ENCODE data around the gene KAT2A. TPM values are rescaled to one million over a fixed set of nuclear protein-coding genes. Genes with fewer than 3 reads are reported as not detected.

The KAT2A gene
- total and polyA plus RNA-seq, 2 donors from 2014 or later, result 38.6 TPM

DNA sequence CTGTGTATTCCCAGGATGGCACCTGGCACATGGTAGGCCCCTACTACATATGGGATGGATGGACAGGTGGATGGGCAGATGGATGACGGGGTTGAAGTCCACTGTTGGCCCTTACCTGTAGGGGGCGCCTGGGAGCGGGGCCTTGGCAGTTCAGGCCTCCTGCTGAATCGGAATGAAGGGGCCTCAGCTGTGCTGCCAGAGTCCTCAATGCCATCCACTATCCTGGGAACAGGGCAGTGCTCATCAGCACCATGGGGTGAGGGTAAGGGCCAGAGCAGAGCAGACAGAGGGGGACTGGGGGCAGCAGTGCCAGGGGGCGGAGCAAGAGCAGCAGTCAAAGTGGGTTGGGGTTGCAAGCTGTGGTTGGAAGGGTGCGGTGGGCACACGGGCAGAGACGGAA lies 41.9 kb upstream of the KAT2A start:
- H3K27ac ChIP-seq (ENCODE audit: low read depth in 2 of 2, low read length in 2 of 2), result no peak overlapping the region
- H3K9me3 ChIP-seq (ENCODE audit: control insufficient read depth in 2 of 3, insufficient read depth in 1 of 3, low read length in 3 of 3), result no peaks in the 10 kb centered on the region
- H3K27me3 ChIP-seq (ENCODE audit: control insufficient read depth, insufficient read depth, low read length), result no peaks in the 10 kb centered on the region
- no peak overlapping the region for H3K9ac ChIP-seq (ENCODE audit: low read length in 3 of 3)
- FAIRE-seq (no peak), DNase-seq (no peak)
- intact Hi-C loops (cut with DNase I), result no loop called here
- no peaks in the 10 kb centered on the region for H3K4me1 ChIP-seq (ENCODE audit: control insufficient read depth in 2 of 3, insufficient read depth in 2 of 3, low read depth in 1 of 3, low read length in 3 of 3)
- no peak overlapping the region for H3K4me3 ChIP-seq (ENCODE audit: low read length in 3 of 3)
- TF ChIP-seq, protein P1, sequence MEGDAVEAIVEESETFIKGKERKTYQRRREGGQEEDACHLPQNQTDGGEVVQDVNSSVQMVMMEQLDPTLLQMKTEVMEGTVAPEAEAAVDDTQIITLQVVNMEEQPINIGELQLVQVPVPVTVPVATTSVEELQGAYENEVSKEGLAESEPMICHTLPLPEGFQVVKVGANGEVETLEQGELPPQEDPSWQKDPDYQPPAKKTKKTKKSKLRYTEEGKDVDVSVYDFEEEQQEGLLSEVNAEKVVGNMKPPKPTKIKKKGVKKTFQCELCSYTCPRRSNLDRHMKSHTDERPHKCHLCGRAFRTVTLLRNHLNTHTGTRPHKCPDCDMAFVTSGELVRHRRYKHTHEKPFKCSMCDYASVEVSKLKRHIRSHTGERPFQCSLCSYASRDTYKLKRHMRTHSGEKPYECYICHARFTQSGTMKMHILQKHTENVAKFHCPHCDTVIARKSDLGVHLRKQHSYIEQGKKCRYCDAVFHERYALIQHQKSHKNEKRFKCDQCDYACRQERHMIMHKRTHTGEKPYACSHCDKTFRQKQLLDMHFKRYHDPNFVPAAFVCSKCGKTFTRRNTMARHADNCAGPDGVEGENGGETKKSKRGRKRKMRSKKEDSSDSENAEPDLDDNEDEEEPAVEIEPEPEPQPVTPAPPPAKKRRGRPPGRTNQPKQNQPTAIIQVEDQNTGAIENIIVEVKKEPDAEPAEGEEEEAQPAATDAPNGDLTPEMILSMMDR (IDR thresholded peaks at IDR 0.05; ENCODE audit: borderline replicate concordance, extremely low read depth, insufficient read depth), result peak; percentile 24
- no peaks in the 10 kb centered on the region for H3K36me3 ChIP-seq (ENCODE audit: control insufficient read depth in 2 of 3, insufficient read depth in 3 of 3, low read length in 3 of 3)

DNA sequence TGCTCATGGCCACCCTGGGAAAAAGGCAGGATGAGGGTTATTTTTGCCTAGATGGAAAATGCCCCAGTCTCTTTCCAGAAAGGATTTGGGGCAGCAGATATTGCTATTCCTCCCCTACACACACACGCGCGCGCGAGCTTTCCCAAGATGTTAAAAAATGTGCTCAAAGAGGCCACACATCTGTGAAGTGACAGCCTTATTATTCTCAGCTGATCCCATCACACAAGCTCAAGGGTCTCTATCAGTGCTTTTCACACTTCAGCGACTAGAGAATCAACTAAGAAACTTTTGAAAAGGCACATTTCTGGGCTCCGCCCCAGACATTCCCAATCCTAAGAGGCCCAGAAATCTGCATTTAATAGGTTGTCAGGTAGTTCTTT lies 39.4 kb upstream of the KAT2A start:
- peaks cover 0 to 3% (median 0%) of the 10 kb centered on the region in 3 donors for H3K4me1 ChIP-seq (ENCODE audit: control insufficient read depth in 2 of 3, insufficient read depth in 2 of 3, low read depth in 1 of 3, low read length in 3 of 3)
- no peak overlapping the region for H3K9ac ChIP-seq (ENCODE audit: low read length in 3 of 3)
- H3K27ac ChIP-seq (ENCODE audit: low read depth in 2 of 2, low read length in 2 of 2), result no peak overlapping the region
- TF ChIP-seq, protein P1 (IDR thresholded peaks at IDR 0.05; ENCODE audit: borderline replicate concordance, extremely low read depth, insufficient read depth), result no peak
- intact Hi-C loops (cut with DNase I), result no loop called here
- H3K4me3 ChIP-seq (ENCODE audit: low read length in 3 of 3), result no peak overlapping the region
- H3K27me3 ChIP-seq (ENCODE audit: control insufficient read depth, insufficient read depth, low read length), result no peaks in the 10 kb centered on the region
- no peaks in the 10 kb centered on the region for H3K9me3 ChIP-seq (ENCODE audit: control insufficient read depth in 2 of 3, insufficient read depth in 1 of 3, low read length in 3 of 3)
- DNase-seq (no peak), FAIRE-seq (no peak)
- no peaks in the 10 kb centered on the region for H3K36me3 ChIP-seq (ENCODE audit: control insufficient read depth in 2 of 3, insufficient read depth in 3 of 3, low read length in 3 of 3)

GRCh38 chr17:42159796-42160530 lies 38.8 kb upstream of the KAT2A start:
- TF ChIP-seq, protein P1 (IDR thresholded peaks at IDR 0.05; ENCODE audit: borderline replicate concordance, extremely low read depth, insufficient read depth), result no peak
- H3K9ac ChIP-seq (ENCODE audit: low read length in 3 of 3), result no peak overlapping the region
- FAIRE-seq, result no peak
- no peak overlapping the region for H3K27ac ChIP-seq (ENCODE audit: low read depth in 2 of 2, low read length in 2 of 2)
- H3K4me1 ChIP-seq (ENCODE audit: control insufficient read depth in 2 of 3, insufficient read depth in 2 of 3, low read depth in 1 of 3, low read length in 3 of 3), result peaks cover 0 to 4% (median 0%) of the 10 kb centered on the region in 3 donors
- intact Hi-C loops (cut with DNase I), result no loop called here
- no peaks in the 10 kb centered on the region for H3K36me3 ChIP-seq (ENCODE audit: control insufficient read depth in 2 of 3, insufficient read depth in 3 of 3, low read length in 3 of 3)
- no peak for DNase-seq
- no peaks in the 10 kb centered on the region for H3K9me3 ChIP-seq (ENCODE audit: control insufficient read depth in 2 of 3, insufficient read depth in 1 of 3, low read length in 3 of 3)
- H3K27me3 ChIP-seq (ENCODE audit: control insufficient read depth, insufficient read depth, low read length), result no peaks in the 10 kb centered on the region
- H3K4me3 ChIP-seq (ENCODE audit: low read length in 3 of 3), result no peak overlapping the region
